GM23338 (cell line): ENCODE measurements around the gene CBFA2T2.

ENCODE experiments used
- CREB1 ChIP-seq: fragments of 250-450 bp; sonication (Bioruptor Pico); IDR thresholded peaks from 2 replicates; pipeline ENCODE4 v1.5.0; 2020; ENCODE audit warnings: low read depth, mild to moderate bottlenecking, moderate library complexity
- EZH2 ChIP-seq: fragments of 200-600 bp; sonication (generic); IDR thresholded peaks from one replicate; pipeline ENCODE4 v1.8.0; 2017; ENCODE audit warnings: antibody characterized with exemption, mild to moderate bottlenecking, low read depth; ENCODE audit not compliant: unreplicated experiment
- TF ChIP-seq, protein P1 (sequence below), 2 experiments: fragments of 200-600 bp in 1 of 2; sonication (generic) in 1 of 2; conservative IDR thresholded peaks; 2 replicates each; pipeline versions ENCODE4 v1.5.1 to v1.6.1; 2016 to 2017; ENCODE audit warnings: antibody characterized with exemption in 2 of 2, low read depth in 2 of 2, mild to moderate bottlenecking in 2 of 2, moderate library complexity in 1 of 2

DNA sequence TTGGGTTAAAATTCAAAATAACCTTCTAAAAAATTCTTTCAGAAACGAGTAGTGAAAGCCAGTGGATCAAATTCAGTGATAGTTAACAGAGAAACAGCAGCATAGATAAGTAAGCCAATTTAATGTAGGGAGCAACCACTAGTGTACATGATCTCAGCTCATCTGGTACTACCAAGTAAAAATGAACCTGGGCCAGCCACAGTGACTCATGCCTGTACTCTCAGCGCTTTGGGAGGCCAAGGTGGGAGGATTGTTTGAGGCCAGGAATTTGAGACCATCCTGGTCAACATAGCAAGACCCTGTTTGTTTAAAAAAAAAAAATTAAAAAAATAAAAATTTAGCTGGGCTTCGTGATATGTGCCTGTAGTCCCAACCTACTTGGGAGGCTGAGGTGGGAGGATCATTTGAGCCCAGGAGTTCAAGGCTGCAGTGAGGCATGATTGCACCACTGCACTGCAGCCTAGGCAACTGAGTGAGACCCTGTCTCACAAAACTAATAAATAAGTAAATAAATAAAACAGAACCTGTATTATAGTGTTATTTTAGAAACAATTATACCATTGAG, 32.4 kb downstream of the CBFA2T2 start:
- TF ChIP-seq, protein P1, sequence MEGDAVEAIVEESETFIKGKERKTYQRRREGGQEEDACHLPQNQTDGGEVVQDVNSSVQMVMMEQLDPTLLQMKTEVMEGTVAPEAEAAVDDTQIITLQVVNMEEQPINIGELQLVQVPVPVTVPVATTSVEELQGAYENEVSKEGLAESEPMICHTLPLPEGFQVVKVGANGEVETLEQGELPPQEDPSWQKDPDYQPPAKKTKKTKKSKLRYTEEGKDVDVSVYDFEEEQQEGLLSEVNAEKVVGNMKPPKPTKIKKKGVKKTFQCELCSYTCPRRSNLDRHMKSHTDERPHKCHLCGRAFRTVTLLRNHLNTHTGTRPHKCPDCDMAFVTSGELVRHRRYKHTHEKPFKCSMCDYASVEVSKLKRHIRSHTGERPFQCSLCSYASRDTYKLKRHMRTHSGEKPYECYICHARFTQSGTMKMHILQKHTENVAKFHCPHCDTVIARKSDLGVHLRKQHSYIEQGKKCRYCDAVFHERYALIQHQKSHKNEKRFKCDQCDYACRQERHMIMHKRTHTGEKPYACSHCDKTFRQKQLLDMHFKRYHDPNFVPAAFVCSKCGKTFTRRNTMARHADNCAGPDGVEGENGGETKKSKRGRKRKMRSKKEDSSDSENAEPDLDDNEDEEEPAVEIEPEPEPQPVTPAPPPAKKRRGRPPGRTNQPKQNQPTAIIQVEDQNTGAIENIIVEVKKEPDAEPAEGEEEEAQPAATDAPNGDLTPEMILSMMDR (conservative IDR thresholded peaks at IDR 0.05; ENCODE audit: low read depth in 2 of 2) = no peak
- TF ChIP-seq EZH2 (no peak), CREB1 (CRISPR knock-in tag) (no peak)
